ENCODE data around the gene CLDN4. TPM values are rescaled to one million over a fixed set of nuclear protein-coding genes. Genes with fewer than 3 reads are reported as not detected.

Gene CLDN4
- total RNA-seq, 6 donors from 2014 or later, result 88.0 to 231 (median 169) TPM

DNA sequence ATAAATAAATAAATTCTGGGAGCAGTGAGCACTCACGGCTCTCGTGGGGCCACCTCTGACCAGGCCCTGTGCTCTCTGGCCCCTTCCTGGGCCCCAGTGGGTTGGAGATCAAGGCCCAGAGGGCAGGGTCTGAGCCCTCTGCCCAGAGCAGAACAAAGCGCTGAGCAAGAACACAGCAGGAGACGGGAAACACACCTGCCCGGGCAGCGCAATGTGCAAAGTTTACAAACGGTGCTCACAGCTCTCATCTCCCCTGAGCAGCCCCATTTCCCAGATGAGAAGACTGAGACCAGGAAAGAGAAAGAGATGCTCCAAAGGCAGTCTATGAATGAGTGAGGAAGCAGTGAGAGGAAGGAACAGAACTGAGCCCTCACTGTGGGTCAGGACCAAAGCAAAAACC, 8.5 kb downstream of the CLDN4 start:
- Histone ChIP-seq H3K4me1 (peaks cover 6 to 31% (median 15%) of the 10 kb centered on the region in 4 donors), H3K27me3 (no peaks in the 10 kb centered on the region), H3K36me3 (no peaks in the 10 kb centered on the region), H3K27ac (no peak overlapping the region), H3K9me3 (no peaks in the 10 kb centered on the region), H3K4me3 (no peak overlapping the region)
- no peak for ATAC-seq (ENCODE audit: low FRiP score in 2 of 2)
- no peak for TF ChIP-seq POLR2A (IDR thresholded peaks at IDR 0.05)
- TF ChIP-seq, protein P1, sequence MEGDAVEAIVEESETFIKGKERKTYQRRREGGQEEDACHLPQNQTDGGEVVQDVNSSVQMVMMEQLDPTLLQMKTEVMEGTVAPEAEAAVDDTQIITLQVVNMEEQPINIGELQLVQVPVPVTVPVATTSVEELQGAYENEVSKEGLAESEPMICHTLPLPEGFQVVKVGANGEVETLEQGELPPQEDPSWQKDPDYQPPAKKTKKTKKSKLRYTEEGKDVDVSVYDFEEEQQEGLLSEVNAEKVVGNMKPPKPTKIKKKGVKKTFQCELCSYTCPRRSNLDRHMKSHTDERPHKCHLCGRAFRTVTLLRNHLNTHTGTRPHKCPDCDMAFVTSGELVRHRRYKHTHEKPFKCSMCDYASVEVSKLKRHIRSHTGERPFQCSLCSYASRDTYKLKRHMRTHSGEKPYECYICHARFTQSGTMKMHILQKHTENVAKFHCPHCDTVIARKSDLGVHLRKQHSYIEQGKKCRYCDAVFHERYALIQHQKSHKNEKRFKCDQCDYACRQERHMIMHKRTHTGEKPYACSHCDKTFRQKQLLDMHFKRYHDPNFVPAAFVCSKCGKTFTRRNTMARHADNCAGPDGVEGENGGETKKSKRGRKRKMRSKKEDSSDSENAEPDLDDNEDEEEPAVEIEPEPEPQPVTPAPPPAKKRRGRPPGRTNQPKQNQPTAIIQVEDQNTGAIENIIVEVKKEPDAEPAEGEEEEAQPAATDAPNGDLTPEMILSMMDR (IDR thresholded peaks at IDR 0.05), result no peak
- TF ChIP-seq POLR2AphosphoS5 (IDR thresholded peaks at IDR 0.05), result no peak
- no peak for TF ChIP-seq EP300 (IDR thresholded peaks at IDR 0.05)
- no peak for DNase-seq
- 87 to 89% methylated on average over 7 of the region's 7 CpGs for WGBS, 2 donors

DNA sequence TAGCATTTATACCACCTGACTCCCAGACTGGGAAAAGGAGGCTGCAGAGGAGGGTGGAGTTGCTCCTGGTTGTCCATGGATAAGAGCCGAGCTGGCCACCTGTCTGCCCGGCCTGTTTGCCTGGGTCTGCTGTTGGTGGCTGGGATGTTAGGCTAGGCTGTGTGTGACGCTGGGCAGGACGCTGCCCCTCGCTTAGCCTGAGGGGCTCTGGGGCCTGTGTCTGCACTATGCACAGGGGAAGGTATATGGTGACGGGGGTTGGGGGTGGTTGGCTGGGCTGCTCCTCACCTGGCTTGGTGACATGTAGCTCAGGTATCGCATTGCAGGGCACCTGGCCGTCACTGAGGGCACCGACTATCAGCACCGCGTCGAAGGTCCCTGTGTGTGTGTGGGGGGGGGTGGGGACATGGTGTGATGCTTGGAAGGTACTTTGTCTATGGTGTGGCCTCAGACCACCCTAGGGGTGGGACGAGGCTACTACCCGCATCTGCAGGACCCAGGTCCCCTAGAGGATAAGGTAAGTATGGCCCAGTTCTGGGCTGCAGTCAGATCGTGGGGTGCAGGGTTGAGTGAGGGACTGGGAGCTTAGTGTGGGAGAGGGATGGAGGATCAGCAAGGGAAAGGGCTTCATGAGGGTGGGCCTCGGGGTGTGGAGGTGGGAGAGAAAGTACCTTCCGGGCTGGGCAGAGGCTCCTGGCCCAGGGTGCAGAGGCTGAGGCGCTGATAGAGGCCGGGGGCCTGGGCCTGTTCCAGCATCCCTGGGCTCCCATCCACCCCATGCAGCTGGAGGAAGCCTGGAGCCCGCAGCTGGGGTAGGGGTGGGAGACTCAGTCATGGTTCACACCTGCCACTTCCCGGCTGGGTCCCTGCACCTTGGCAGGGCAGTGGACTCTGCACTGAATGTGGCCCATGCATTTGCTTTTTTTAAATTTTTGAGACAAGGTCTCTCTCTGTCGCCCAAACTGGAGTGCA, 9.2 kb downstream of the CLDN4 start:
- H3K27me3 ChIP-seq, result no peaks in the 10 kb centered on the region
- H3K4me3 ChIP-seq, result no peak overlapping the region
- no peaks in the 10 kb centered on the region for H3K36me3 ChIP-seq
- H3K27ac ChIP-seq, result no peak overlapping the region
- DNase-seq, result no peak
- WGBS, 2 donors, result 87 to 95% methylated on average over 20 to 21 of the region's 22 CpGs
- no peak for TF ChIP-seq EP300 (IDR thresholded peaks at IDR 0.05)
- TF ChIP-seq, protein P1 (IDR thresholded peaks at IDR 0.05), result no peak
- TF ChIP-seq POLR2A (IDR thresholded peaks at IDR 0.05), result no peak
- no peak for TF ChIP-seq POLR2AphosphoS5 (IDR thresholded peaks at IDR 0.05)
- ATAC-seq (ENCODE audit: low FRiP score in 2 of 2), result no peak
- no peaks in the 10 kb centered on the region for H3K9me3 ChIP-seq
- H3K4me1 ChIP-seq, result peaks cover 6 to 32% (median 15%) of the 10 kb centered on the region in 4 donors

DNA sequence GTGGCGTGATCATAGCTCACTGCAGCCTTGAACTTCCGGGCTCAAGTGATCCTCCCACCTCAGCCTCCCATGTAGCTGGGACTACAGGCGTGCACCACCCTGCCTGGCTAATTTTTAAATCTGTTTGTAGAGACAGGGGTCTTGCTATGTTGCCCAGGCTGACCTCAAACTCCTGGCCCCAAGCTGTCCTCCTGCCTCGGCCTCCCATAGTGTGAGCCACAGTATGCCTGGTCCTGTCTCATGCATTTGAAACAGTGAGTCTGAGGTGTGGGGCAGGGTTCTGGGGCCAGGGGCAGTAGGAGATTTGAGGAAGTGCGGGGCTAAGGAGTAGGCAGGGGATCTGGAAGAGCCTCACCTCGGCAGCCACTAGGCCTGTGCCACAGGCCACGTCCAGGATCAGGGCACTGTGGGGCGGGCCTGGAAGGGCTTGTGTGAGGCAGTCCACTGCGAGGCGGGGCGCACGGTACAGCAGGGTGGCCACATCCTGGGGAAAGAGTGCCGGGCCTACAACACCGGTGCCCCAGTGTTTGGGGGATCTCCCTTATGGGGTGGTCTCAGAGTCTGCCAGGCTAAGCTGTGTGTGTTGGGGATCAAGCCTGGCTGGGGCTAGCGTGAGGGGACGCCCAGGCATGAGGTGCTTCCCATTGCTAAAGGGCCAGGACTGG, 10.1 kb downstream of the CLDN4 start:
- Histone ChIP-seq H3K4me3 (no peak overlapping the region), H3K27me3 (no peaks in the 10 kb centered on the region), H3K4me1 (peaks cover 6 to 32% (median 15%) of the 10 kb centered on the region in 4 donors), H3K27ac (no peak overlapping the region), H3K9me3 (no peaks in the 10 kb centered on the region), H3K36me3 (no peaks in the 10 kb centered on the region)
- WGBS, 2 donors, result 93 to 96% methylated on average over 12 to 16 of the region's 16 CpGs
- peak in 1 of 2 donors; percentile 75 for DNase-seq
- no peak for ATAC-seq (ENCODE audit: low FRiP score in 2 of 2)
- TF ChIP-seq, protein P1 (IDR thresholded peaks at IDR 0.05), result no peak
- TF ChIP-seq POLR2A (IDR thresholded peaks at IDR 0.05), result no peak
- TF ChIP-seq POLR2AphosphoS5 (IDR thresholded peaks at IDR 0.05), result no peak

DNA sequence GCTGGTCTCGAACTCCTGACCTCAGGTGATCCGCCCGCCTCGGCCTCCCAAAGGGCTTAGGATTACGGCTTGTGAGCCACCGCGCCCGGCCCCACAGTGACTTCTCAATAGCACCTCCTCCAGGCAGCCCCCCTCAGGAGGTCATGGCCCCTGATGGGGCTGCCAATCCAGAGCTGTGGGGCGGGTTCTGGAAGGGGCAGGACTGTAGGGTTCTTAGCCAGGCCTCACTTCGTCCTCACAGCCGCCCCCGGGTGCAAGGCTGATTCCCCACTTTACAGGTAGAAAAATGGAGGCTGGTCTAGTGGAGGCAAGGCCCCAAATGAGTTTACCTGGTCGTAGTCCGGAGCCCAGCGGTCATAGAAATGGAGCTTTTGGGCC, 10.9 kb downstream of the CLDN4 start:
- no peaks in the 10 kb centered on the region for H3K36me3 ChIP-seq
- peak in 1 of 2 donors; percentile 73 for DNase-seq
- no peaks in the 10 kb centered on the region for H3K9me3 ChIP-seq
- peak overlapping the region; percentile 60 to 90 (median 76) for H3K27ac ChIP-seq
- H3K4me3 ChIP-seq, result peak overlapping the region; percentile 43 to 65 (median 60)
- TF ChIP-seq EP300 (IDR thresholded peaks at IDR 0.05) (no peak), POLR2A (IDR thresholded peaks at IDR 0.05) (no peak), POLR2AphosphoS5 (IDR thresholded peaks at IDR 0.05) (no peak)
- TF ChIP-seq, protein P1 (IDR thresholded peaks at IDR 0.05), result no peak
- H3K4me1 ChIP-seq, result peaks cover 6 to 32% (median 15%) of the 10 kb centered on the region in 4 donors
- H3K27me3 ChIP-seq, result no peaks in the 10 kb centered on the region
- ATAC-seq (ENCODE audit: low FRiP score in 2 of 2), result peak in 1 of 2 donors; percentile 7
- 74 to 81% methylated on average over 6 to 14 of the region's 15 CpGs for WGBS, 2 donors
